Sciatic nerve (tissue), 2 donors: ENCODE results near the gene LDLRAD4. TPM values are rescaled to one million over a fixed set of nuclear protein-coding genes. Genes with fewer than 3 reads are reported as not detected.
"Not testable (repeated sequence)": the region's sequence is repeated elsewhere in the genome, so short reads cannot be mapped to it uniquely, and the experiment has no call there.

Experiments used
- ATAC-seq: fragments of 200-7000 bp; cut with Tn5 transposase; one replicate; pipeline ENCODE4 v1.9.1; 2020; ENCODE audit warnings: mild to moderate bottlenecking, moderate library complexity
- DNase-seq: peaks from one replicate; pipeline ENCODE4 v3.0.0-alpha.2; 2020; ENCODE audit warnings: low spot score
- intact Hi-C: fragments of 100-400 bp; cut with DNase I; formaldehyde crosslinking; loops from one replicate; pipeline ENCODE4 v1.14.2; 2022
- total RNA-seq: library from RNA; stranded (reverse); fragmentation: NEBNext Ultra II Directional; extraction: Animal tissue kit (Norgen Biotek cat#: 25700); gene quantifications from one replicate; pipeline ENCODE4 v1.2.1, GENCODE V29; 2021
- donor health status: DM: no; HTN: no; CAD: no.
- donor health status: DM: no; HTN: no; CAD: no.

Gene LDLRAD4
- total RNA-seq, 1 donor from 2014 or later = 27.1 TPM

DNA sequence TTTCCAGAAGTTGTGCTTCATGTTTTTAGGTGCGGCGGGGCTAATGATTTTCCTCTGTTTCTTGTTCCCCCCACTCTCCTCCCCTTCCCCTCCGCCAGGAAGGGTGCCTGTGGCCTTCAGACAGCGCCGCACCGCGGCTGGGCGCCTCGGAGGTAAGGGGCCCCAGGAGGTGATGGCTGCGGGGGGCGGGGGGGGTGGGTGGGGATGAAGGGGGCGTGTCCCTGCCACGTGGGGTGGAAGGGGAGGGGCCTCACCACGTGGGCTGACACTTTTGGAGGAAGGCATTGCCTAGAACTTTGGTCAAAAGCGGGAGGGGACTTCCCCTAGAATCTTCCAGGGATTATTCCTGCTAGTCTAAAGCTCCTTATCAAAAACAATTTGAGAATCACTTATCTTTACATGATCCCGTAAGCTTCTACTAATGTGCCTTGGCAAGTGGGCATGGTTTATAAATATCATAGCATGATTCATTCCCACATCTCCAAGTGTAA lies 424.7 kb downstream of the LDLRAD4 start:
- intact Hi-C loops = no loop called here
- ATAC-seq (no peak), DNase-seq (no peak)

- DNase-seq (no peak), ATAC-seq (no peak)
- intact Hi-C loops = no loop called here
Measured at GRCh38 chr18:13645093-13645492, 426.5 kb downstream of the LDLRAD4 start.

GRCh38 chr18:13646633-13647032 lies 428.1 kb downstream of the LDLRAD4 start:
- ATAC-seq = no peak
- intact Hi-C loops = no loop called here
- no peak for DNase-seq

GRCh38 chr18:13647761-13648160 lies 429.2 kb downstream of the LDLRAD4 start:
- DNase-seq = no peak
- intact Hi-C loops = no loop called here

DNA sequence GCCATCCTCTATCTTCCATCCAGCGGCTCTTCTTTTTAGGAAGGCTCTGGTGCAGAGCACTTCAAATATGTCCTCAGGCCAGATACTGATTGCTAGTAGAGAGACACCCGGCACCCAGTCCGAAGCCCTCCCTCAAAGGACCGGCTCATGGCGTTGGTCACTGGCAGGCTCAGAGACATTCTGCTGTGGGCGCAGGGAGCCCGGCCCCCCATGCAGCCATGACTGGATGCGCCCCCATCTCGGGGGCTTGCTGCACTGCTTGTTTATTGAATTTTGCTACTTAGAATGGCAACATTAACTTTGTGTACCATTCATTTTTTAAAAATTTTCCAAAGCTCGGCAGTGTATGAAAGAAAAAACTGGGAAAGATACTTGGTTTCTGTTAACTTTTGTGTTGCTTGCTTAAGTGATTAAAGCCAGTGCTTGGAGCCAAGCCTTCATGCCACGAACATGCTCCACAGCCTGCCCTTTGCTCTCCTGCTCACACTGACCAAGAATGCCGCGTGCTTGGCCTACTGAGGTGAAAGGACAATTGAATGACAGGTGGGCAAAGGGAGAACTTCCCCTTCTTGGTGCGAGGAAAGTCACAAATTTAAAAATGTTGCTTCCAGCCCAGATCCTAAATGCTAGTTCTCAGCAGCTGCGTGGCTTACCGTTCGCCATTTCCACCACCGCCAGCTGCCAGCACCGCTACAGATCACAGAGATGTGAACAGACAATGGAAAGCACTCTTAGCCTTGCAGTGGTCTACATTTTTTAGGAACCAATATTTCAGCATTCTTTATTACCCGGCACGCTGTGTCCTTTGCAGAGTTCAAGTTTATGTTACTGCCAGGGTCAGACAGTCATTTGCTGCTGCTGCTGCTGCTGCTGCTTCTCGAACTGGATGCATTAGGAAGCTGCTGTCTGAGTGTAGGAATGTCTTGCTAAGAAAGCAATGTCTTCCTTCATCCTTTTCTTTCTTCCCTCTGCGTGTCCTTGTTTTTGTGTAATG lies 431.1 kb downstream of the LDLRAD4 start:
- intact Hi-C loops = no loop called here
- ATAC-seq (no peak), DNase-seq (no peak)

More at GRCh38 chr18:13647761-13648160, 429.2 kb downstream of the LDLRAD4 start:
- ATAC-seq = no peak

DNA sequence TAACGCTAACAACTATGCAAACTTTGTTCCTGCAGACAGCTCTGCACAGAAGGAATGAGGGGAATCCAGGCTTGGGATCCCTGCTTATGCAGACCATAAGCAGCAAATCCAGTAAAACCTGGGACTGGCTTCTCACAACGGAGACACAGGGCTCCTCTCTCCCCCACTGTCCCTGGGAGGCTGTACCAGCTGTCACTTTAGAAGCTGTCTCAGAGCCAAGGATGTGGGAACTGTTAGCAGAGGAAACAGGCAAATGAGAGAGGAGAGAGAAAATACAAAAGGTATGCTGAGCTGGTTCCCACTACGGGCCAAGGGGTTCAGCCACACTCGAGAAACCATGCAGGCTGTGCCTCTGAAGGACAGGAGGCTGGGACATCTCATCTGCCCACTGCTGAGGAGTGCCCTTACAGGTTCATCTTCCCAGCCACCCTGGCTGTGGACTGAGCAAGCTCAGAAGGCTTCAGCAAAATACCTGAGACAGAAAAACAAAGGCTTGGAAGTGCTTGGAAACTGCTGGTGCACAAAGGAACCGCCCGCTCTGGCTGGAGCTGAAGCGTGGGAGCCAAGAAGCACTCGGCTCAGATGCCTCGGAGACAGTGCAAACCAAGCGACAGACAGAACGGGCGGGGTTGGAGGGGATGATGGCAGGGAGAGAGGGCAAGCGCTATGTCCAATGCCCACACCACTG lies 435.3 kb downstream of the LDLRAD4 start:
- DNase-seq (no peak), ATAC-seq (no peak)
- intact Hi-C loops = no loop called here

GRCh38 chr18:13657974-13658373 lies 439.4 kb downstream of the LDLRAD4 start:
- DNase-seq (no peak), ATAC-seq (no peak)
- intact Hi-C loops = no loop called here

- no peak for ATAC-seq
- no peak for DNase-seq
- intact Hi-C loops = no loop called here
Measured at GRCh38 chr18:13658436-13659204, 440.1 kb downstream of the LDLRAD4 start.

DNA sequence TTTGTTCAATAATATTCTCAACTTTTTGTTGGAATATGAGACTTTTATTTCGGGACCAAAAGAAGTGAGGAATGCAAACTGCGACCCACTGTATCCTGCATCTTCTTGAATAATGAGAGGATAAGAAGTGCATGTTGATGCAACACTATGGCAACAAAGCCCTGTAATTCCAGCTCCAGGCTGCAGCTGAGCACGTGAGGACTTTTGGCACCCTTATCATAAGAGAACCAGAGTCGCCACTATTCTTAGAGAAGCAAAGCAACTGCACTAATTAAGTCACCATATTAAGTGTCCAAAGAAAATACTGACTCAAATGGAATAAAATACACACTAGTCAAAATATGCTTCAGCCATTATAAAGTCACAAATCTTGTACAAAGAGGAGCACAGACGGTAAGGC lies 441.9 kb downstream of the LDLRAD4 start:
- DNase-seq (no peak), ATAC-seq (peak; percentile 82)
- intact Hi-C loops = no loop called here

- no peak for DNase-seq
- intact Hi-C loops = no loop called here
- ATAC-seq = no peak
Measured at GRCh38 chr18:13661051-13661778, 442.7 kb downstream of the LDLRAD4 start.

DNA sequence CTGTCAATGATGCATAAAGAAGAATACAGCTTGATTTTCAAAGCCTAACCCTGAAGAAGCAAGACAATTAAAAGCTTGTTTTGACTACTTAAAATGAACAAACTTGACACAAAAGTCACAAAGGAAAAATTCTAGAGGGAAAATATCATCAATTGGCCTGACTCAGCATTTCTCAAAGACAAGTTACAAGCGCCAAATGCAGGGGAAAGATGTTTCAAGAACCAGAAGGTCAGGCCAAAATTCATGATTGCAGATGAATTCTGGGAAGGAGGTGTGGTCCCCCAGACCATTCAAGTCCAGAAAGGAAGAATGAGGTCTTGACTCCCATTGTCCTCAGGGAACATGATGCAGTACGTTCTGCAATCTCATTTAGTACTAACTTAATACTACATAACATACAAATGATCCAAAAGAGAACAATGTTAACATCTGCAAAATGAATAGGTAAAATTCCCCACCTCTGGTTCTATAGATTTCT lies 443.3 kb downstream of the LDLRAD4 start:
- DNase-seq (no peak), ATAC-seq (no peak)
- intact Hi-C loops = no loop called here

- ATAC-seq (no peak), DNase-seq (no peak)
- intact Hi-C loops = no loop called here
Measured at GRCh38 chr18:13672657-13673056, 454.1 kb downstream of the LDLRAD4 start.

GRCh38 chr18:13676471-13676870 lies 457.9 kb downstream of the LDLRAD4 start:
- ATAC-seq (no peak), DNase-seq (no peak)
- intact Hi-C loops = no loop called here

DNA sequence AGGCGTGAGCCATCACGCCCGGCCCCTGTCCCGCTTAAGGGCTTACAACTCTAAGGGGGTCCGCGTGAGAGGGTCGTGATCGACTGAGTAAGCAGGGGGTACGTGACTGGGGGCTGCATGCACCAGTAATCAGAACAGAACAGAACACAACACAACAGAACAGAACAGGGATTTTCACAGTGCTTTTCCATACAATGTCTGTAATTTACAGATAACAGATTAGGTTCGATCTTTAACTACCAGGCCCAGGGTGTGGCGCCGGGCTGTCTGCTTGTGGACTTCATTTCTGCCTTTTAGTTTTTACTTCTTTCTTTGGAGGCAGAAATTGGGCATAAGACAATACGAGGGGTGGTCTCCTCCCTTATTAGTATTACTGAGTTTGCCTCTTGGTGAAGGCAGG lies 458.8 kb downstream of the LDLRAD4 start:
- DNase-seq, ATAC-seq, intact Hi-C loops: not testable (repeated sequence)

DNA sequence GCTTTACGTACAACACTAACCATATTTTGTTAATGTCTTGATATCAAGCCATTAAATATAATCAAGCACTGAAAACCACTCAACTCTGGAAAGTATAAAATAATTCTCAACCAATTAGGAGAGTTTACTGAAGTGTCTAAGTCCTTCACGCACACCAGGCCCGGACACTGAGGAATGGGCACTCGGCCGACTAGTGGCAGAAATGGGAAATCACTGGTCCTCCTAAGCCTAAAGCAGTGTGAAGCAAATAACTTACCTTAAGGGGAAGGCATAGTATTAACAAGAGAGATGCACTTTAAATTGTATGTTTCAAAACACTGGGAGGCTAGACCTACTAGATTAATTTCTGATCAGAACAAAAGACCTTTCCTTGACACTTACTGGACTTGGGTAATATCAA lies 462.1 kb downstream of the LDLRAD4 start:
- DNase-seq = no peak
- no peak for ATAC-seq

DNA sequence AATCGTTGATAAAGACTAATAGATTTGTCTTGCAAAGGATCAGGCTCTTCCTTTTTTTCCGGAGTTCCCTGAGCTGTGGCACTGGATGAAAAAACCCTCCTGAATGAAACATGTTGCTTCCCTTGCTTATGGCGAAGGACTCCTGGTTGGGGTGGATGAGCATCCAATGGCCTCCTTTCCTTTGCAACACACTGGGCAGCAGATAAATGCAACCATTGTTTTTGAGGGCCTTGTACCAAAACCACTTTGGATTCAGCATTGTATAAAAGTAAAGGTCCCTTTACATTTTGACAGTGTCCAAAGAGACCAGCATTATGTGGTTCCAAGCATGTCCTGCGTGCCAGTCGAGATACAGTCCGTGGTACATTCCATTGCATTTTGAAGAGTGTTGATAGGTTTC lies 463.1 kb downstream of the LDLRAD4 start:
- DNase-seq = no peak
- intact Hi-C loops = no loop called here
- ATAC-seq = no peak

More for the DNA sequence above, 462.1 kb downstream of the LDLRAD4 start:
- intact Hi-C loops = no loop called here

GRCh38 chr18:13684546-13684945 lies 466.0 kb downstream of the LDLRAD4 start:
- DNase-seq (no peak), ATAC-seq (no peak)
- intact Hi-C loops = no loop called here
